Left colon (tissue), 2 donors: ENCODE measurements around the gene GRK1. TPM values are rescaled to one million over a fixed set of nuclear protein-coding genes. Genes with fewer than 3 reads are reported as not detected.

Source experiments
- ATAC-seq: fragments of 200-7000 bp; cut with Tn5 transposase; one replicate; pipeline ENCODE4 v1.9.1; 2020; ENCODE audit warnings: mild to moderate bottlenecking, moderate library complexity
- DNase-seq, 2 donors: peaks; one replicate each; pipeline ENCODE4 v3.0.0-alpha.2; 2020
- intact Hi-C, 2 donors: fragments of 100-400 bp; cut with DNase I in 1 of 2; cut with micrococcal nuclease in 1 of 2; formaldehyde crosslinking; loops; one replicate each; pipeline versions ENCODE4 v1.11.2 to v1.14.0; 2022; cut with DNase I, micrococcal nuclease
- total RNA-seq, 2 donors: library from RNA; stranded (reverse); fragmentation: NEBNext Ultra II Directional; extraction: Animal tissue kit (Norgen Biotek cat#: 25700); gene quantifications; one replicate each; pipeline ENCODE4 v1.2.1, GENCODE V29; 2021
- donor health status: DM: no; HTN: no; CAD: no.
- donor health status: DM: yes; HTN: yes; CAD: no.

GRK1 gene
- total RNA-seq, 2 donors from 2014 or later = 0.09 TPM; not detected in 1

DNA sequence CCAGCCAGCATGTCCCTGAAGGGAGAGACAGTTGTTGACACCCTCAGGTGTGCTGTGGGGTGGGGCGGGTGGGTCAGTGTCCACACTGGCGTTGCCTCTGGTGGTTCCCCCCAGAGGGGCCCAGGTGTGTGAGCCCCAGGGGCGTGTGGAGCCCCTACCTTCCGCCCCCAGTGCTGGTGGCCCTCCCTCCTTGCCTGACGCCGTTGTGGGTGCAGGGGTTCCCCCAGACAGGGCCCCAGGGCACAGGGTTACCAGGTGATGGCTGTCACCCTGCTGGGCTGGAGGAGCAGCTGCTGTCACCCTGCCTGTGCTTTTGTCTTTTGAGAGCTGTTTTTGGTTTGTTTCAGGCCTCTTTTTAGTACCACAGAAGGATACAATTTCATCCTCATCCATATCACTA lies 36.2 kb upstream of the GRK1 start:
- intact Hi-C loops = no loop called here
- DNase-seq (no peak), ATAC-seq (no peak)

DNA sequence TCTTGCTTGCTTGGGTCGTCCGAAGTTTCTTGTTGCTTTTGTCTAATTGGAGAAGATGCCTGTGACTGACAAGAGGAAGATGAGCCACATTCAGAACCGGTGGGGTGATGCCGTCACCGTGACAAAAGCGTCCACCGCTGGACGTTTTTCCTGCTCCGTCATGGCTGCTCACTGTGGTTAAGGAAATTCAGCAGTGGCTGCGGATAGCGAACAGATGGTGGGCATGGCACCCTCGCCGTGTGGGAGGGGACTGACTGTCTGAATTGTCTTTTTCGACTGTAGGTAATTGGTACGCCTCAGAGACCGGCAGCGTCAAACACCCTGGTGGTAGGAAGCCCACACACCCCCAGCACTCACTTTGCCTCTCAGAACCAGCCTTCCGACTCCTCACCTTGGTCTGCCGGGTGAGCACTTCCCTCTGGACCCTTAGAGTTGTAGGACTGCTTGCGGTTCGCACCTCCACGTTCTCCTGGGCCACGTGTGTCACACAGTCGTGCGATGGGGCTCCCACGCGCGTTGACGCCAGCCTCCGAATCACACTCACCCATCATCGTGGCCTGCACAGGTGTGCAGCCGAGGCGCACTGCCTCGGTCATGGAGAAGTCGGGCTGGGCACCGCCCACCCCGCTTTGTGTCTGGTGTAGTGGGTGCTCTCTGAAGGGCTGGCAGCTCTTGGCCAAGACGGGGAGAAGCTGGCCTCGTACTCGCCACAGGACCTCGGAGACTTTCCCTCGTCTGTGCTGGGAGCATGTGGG lies 35.5 kb upstream of the GRK1 start:
- ATAC-seq = no peak
- intact Hi-C loops = no loop called here
- no peak for DNase-seq

DNA sequence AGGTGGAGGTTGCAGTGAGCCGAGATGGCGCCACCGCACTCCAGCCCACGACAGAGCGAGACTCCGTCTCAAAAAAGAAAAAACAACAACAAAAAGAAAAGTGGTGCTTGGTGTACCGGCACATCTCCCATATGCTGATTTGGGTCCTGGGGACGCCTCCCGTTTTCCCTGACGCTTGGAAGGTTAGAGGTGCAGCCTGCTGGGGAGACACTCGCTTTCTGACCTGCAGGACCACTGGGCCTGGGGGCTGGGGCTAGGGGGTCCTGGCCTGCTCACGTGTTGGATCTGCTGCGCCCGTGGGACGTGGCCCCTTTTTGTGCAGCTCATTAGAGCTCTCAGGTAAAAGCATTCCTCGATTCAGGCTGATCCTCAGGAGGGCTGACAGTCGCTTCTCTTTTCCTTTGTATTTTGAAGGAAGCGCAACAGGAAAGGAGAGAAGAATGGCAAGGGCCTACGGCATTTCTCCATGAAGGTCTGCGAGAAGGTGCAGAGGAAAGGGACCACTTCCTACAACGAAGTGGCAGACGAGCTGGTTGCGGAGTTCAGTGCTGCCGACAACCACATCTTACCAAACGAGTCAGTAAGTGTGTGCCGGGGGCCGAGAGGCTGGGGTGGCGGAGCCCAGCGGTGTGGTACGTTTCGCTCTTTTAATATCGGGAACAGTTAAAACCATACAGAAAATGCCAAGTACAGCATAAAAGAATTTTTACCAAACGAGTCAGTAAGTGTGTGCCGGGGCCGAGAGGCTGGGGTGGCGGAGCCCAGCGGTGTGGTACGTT lies 34.1 kb upstream of the GRK1 start:
- DNase-seq = no peak
- no peak for ATAC-seq
- intact Hi-C loops = no loop called here

DNA sequence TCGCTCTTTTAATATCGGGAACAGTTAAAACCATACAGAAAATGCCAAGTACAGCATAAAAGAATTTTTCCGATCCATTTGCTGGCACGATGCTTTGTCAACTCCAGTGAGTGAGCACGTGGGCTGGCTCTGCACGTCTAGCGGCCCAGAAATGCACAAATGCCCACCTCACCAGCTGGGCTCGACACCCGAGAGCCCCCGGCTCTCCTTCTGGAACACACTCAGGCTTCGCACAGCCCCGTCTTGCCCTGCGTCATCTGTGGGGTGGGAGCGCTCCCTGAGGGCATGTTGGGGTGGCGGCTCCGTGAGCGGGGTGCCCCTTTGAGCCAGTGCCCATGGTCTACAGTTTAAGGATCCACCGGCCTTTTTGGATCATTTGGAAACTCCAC lies 33.5 kb upstream of the GRK1 start:
- intact Hi-C loops = no loop called here
- ATAC-seq (no peak), DNase-seq (no peak)

DNA sequence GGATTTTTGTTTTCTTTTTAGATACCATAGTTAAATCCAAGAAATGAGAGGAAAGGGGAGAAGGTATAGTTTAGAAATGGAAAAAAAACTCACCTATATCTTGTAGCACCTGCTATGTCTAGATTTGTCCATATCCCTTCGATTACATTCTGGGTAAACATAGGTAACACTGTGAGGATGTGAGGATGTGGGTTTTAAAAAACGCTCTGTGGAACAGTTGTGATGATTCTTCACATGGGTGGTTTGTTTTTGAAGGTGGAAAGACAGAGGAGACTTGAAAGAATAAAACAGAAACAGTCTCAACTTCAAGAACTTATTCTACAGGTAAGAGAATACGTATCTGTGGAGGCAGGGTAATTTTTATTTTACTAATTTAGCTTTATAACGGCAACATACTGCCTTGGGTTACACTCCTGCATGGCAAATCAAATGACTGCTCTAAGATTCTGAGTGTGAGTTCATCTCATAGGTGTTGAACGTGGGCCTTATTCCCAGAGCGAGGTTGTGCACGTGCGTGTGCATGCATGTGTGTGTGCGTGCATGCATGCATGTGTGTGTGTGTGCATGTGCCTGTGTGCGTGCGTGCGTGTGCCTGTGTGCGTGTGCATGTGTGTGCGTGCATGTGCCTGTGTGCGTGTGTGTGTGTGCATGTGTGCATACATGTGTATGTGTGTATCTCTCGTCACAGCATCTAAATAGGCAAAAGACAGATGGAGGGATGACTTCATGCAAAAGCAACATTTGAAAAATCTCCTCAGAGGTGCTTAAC lies 32.6 kb upstream of the GRK1 start:
- ATAC-seq (no peak), DNase-seq (no peak)
- intact Hi-C loops = no loop called here

DNA sequence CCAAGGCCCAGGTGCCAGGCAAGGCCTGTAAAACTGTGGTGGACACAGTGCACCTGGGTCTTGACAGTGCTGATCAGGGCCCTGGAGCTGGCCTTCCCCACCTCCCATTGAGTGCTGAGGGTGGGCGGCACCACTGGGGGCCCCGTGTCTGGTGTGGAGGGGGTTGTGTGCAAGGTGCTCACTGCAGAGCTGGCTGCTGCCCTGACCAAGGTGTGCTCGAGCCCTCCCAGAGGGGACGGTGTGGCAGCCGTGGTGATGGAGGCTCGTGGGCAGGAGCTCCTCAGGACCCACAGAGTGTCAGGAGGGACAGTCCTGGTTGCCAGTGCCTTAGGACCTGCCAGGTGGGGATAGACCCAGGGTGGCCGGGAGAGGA lies 32.0 kb upstream of the GRK1 start:
- ATAC-seq (no peak), DNase-seq (no peak)
- intact Hi-C loops = no loop called here

DNA sequence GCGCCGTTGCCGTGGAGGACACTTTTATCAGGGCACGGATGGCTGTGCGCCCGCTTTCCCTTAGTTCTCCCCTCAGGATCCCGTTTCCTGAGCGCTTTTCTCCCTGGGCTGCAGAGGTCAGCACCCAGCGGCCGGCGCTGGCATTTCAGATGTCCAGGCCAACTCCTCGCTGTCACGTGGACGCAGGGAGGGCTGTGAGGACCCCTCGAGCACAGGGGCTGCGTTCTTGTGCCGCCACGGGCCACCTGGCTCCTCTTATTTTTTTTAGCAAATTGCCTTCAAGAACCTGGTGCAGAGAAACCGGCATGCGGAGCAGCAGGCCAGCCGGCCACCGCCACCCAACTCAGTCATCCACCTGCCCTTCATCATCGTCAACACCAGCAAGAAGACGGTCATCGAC lies 31.3 kb upstream of the GRK1 start:
- ATAC-seq (no peak), DNase-seq (no peak)
- intact Hi-C loops = no loop called here

DNA sequence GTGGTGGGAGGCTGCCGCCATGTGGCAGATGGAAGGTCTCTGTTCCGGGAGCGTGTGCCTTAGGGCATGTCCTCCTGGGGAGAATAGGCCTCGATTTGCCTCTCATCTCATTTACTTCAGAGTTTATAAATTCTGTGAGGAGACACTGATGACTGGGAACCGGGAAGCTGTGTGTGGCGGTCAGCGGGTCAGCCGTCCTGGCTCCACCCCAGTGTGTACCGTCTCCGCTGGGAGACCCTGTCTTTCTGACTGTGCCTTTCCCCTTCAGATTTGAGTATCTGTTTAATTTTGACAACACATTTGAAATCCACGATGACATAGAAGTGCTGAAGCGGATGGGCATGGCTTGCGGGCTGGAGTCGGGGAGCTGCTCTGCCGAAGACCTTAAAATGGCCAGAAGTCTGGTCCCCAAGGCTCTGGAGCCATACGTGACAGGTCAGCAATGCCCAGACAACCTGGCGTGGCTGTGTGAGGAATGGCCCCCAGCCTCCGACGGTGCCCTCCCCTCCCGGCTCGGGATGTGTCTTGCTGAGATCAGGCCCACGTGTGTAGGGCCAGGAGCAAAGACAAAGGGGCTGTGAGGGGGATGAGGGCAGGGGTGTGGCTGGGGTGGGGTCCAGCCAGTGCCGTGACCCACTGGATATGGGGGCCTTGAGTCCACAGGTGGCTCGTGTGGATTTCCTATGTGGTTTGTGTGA lies 30.6 kb upstream of the GRK1 start:
- intact Hi-C loops = no loop called here
- ATAC-seq (no peak), DNase-seq (peak; percentile 2 to 4)

DNA sequence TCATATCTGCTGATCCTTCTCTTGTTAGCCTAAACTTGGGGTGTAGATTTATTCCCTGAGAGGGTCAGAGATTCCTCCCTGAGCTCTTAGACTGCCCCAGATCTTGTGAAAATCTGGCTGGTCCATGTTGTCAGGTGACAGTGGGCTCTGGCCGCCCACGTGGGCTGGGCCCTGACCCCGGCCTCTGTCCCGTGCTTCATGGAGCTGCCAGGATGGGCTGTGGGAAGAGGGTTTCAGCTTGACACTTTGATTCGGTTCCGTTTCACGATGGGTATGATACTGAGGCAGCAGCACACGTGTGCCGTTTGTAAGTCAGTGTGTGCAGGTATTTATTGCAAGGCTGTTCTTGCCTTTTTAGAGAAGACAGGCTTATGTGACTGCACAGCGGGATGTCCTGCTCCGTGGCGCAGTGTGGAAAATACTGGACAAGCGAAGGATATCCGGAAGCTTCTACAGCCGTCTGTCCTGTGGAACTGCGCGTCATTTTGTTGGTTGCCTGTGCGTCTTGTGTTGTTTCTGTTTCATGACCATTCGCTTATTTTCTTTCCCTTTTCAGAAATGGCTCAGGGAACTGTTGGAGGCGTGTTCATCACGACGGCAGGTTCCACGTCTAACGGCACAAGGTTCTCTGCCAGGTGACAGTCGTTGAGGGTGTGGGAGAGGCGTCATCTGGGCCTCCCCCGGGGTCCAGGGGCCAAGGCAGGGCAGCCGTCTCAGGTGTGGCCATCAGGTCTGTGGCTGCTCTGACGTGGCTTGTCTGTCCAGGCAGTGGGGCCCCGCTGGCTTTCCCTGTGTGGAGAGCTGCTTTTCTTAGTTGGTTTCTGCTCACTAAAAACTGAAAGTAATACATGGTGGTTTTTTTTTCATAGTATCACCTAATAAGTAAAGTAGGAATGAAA lies 29.5 kb upstream of the GRK1 start:
- intact Hi-C loops = no loop called here
- DNase-seq (peak; percentile 1 to 15), ATAC-seq (no peak)

DNA sequence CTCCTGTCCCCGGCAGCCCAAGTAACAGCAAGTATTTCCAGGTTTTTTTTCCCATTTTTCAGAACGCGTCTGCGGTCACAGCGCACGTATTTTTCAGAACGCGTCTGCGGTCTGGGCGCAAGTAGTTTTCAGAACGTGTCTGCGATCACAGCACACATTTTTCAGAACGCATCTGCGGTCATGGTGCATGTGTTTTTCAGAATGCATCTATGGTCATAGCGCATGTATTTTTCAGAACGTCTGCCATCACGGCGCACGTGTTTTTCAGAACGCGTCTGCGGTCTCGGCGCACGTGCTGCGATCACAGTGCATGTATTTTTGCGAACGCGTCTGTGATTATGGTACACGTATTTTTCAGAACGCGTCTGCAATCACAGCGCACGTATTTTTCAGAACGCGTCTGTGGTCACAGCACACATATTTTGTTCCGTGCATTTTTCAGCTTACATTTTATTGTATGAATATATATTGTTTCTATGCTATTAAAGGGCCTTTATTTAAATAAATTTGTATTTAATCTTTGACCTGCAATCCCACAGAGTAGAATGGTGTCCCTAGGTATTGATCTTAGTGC lies 28.8 kb upstream of the GRK1 start:
- no peak for ATAC-seq
- intact Hi-C loops = no loop called here

DNA sequence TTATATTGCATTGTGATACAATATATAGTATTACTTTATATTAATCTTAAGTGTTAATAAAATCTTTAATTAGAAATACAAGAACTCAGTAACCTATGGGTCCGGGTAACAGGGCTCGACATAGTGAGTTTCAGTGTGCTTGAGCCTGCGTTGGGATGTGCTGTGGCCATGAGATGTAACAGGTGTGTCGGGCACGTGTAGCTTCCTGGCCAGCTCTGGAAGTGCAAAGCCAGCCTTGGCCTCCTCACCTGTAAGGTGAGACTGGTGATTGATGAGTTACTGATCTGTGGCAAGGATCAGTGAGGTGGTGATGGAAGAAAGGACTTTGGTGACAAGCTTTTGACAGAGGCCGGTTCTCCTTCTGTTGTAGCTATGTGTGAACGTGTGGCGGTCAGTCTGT lies 28.2 kb upstream of the GRK1 start:
- DNase-seq (peak in 1 of 2 donors; percentile 0), ATAC-seq (no peak)
- intact Hi-C loops = no loop called here

More for the DNA sequence above, 28.8 kb upstream of the GRK1 start:
- DNase-seq = peak in 1 of 2 donors; percentile 1

DNA sequence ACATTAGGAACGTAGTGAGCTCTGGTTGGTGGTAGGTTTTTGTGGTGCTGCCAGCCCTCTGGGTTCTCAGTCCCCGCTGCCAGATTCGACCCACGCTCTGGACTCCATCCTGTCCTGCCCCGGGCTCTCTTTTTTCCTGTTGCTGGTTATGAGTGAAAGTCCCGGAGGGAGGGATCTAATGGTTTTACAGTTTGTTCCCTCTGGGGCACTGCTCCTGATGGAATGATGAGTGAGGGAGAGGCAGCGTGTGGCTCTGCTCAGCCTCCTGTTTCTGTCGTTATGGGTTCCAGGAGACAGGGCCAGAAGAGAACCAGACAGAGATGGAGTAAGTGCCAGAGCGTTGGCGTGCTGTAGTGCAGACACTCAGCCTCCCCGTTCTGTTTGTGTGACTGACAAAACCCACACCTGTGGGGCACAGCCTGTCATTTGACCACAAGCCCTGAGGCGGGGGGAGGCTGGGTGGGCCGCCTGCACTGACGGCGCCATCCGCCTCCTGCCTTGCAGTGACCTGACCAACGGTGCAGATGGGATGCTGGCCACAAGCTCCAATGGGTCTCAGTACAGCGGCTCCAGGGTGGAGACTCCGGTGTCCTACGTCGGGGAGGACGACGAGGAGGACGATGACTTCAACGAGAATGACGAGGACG lies 27.3 kb upstream of the GRK1 start:
- peak in 1 of 2 donors; percentile 3 for DNase-seq
- intact Hi-C loops = no loop called here
- no peak for ATAC-seq

DNA sequence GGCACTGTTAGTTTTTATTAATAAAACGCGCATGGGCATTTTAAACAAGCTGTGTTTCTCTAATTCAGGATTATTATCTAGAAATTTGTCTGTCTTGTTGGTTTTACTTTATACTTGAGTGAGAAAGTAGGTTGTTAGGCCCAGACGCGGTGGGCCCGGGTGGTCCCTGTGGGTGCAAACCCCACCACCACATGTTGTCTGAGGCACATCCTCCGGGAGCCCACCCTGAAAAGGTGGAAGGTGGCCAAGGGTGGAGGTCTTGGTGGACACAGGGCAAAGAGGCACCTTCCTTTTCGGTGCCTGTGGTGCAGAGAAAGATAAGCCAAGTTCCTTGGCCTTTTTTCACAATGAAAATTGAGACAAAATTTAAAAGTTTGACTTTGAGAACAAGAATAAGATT lies 25.6 kb upstream of the GRK1 start:
- intact Hi-C loops = no loop called here
- no peak for ATAC-seq
- peak in 1 of 2 donors; percentile 2 for DNase-seq

DNA sequence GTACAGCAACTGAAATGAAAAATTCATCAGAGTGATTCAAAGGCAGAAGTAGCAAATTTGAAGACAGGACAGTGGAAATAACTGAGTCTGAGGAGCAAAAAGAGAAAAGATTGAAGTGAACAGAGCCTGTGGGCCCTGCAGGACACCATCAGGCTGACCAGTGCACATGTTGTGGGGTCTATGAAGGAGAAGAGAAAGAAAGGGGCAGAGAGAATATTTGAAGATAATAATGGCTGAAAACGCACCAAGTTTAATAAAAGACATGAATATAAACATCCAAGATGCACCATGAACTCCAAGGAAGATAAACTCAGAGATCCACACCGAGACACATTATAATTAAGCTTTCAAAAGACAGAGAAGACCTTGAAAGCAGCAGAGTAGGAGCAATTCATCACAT lies 24.5 kb upstream of the GRK1 start:
- no peak for DNase-seq
- no peak for ATAC-seq
- intact Hi-C loops = no loop called here

DNA sequence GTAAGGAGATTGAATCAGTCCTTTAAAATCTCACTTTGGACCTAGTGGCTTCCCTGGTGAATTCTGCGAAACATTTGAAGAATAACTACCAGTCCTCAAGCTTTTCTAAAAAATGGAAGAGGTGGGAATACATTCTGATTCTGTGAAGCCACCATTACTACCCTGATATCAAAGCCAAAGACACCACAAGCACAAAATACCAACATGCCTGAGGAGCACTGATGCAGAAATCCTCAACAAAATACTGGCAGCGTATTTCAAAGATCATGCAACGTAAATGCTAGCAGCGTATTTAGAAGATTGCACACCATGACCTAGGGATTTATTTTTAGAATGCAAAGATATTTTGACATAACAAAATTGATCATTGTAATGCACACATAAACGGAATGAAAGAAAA lies 23.4 kb upstream of the GRK1 start:
- ATAC-seq = no peak
- no peak for DNase-seq
- intact Hi-C loops = no loop called here

DNA sequence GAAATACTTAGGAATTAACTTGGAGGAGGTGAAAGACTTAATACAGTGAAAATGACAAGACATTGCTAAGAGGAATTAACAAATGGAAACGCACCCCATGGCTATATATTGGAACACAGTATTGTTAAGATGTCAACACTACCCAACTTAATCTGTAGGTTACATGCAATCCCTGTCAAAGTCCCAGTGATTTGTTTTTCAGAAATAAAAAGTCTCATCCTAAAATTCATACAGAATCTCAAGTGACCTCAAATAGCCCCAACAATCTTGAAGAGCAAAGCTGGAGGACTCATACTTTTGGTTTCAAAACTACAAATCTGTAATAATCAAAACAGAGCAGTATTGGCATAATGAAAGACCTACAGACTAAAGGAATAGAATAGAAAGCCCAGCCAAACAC lies 22.2 kb upstream of the GRK1 start:
- DNase-seq = no peak
- intact Hi-C loops = no loop called here
- no peak for ATAC-seq

DNA sequence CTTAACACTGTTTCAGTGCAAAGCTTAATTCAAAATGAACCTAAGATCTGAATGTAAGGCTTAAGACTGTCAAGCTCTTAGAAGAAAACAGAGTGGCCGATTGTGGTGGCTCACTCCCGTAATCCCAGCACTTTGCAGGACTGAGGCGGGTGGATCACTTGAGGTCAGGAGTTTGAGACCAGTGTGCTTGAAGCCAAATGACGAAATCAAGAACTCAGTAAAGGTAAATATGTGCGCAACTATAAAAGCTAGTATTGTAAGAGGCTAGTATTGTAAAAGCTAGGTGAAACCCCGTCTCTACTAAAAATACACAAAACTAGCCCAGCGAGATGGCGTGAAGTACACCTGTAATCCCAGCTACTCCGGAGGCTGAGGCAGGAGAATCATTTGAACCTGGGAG lies 21.7 kb upstream of the GRK1 start:
- DNase-seq (peak in 1 of 2 donors; percentile 4), ATAC-seq (peak; percentile 6)
- intact Hi-C loops = no loop called here

DNA sequence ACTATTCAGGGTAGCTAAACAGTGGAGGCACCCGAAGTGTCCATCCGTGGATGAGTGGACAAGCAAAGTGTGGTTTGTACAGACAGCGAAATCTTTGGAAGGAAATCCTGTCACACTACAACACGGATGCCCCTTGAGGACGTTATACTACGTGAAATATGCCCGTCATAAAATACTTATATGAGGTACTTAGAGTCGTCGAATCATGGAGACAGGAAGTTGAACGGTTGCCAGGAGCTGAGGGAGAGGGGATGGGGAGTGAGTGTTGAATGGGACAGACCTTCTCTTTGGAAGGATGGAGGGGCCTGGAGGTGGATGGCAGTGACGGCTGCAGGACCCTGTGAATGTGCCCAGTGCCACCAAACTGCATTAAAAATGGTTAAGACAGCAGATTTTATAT lies 20.6 kb upstream of the GRK1 start:
- intact Hi-C loops = no loop called here
- ATAC-seq = peak; percentile 71

More for the DNA sequence above, 20.6 kb upstream of the GRK1 start:
- peak; percentile 64 for DNase-seq
